Right ventricle myocardium inferior (tissue), 1 donor: ENCODE data around the gene SPECC1L. TPM values are rescaled to one million over a fixed set of nuclear protein-coding genes. Genes with fewer than 3 reads are reported as not detected.
"Not testable (repeated sequence)": the region's sequence is repeated elsewhere in the genome, so short reads cannot be mapped to it uniquely, and the experiment has no call there.

Experiments
- ATAC-seq: fragments of 200-7000 bp; cut with Tn5 transposase; one replicate; pipeline ENCODE4 v1.9.1; 2020; ENCODE audit warnings: mild to moderate bottlenecking, moderate library complexity
- DNase-seq: peaks from one replicate; pipeline ENCODE4 v3.0.0; 2021; ENCODE audit errors: missing footprints
- intact Hi-C: fragments of 100-400 bp; cut with DNase I; formaldehyde crosslinking; loops from one replicate; pipeline ENCODE4 v1.11.0; 2022
- total RNA-seq: library from RNA; stranded (reverse); fragmentation: NEBNext Ultra II Directional; extraction: Animal tissue kit (Norgen Biotek cat#: 25700); gene quantifications from one replicate; pipeline ENCODE4 v1.2.1, GENCODE V29; 2021
- donor health status: DM: no; HTN: yes; CAD: no; lungs with severe emphysema.

Gene SPECC1L
- total RNA-seq, 1 donor from 2014 or later = 45.7 TPM

DNA sequence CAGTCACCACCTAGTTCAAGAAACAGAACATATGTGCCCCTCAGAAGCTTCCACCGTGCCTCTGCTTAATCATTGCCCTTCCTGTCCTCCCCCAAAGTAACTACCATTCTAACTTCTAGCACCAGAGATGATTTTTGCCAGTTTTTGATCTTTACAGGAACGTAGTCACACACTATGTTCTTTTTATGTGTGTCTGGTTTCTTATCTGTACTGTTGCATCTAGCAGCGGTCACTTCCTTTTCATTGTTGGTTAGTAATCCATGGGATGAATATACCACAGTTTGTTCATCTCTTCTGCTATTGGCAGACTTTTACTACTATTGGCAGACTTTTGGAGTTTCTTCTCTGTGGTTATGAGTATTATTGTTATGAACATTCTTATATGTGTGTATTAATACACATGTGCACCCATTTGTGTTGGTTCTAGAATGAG, 34.6 kb downstream of the SPECC1L start:
- no peak for ATAC-seq
- no peak for DNase-seq
- intact Hi-C loops = no loop called here

DNA sequence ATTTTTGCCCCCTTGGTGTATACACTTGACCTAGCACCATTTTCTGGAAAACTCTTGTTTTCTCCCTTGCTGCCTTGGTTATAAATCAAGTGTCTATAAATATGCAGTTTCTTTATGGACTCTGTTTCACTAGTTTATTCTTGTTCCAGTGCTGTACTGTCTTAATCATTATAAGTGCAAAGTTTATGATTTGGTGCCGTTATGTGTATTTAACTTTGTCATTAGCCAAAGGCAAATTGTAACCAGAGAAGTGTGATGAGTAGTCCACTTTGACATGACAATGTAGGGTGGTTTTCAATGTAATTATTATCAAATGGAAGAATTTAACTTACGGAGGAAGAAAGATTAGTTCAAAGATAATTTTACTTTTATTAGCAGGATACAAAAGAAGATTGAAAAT, 40.3 kb downstream of the SPECC1L start:
- intact Hi-C loops = no loop called here

GRCh38 chr22:24315367-24315966, 44.8 kb downstream of the SPECC1L start:
- DNase-seq = no peak
- no peak for ATAC-seq
- intact Hi-C loops = no loop called here

More for the DNA sequence above, 40.3 kb downstream of the SPECC1L start:
- ATAC-seq (no peak), DNase-seq (no peak)

DNA sequence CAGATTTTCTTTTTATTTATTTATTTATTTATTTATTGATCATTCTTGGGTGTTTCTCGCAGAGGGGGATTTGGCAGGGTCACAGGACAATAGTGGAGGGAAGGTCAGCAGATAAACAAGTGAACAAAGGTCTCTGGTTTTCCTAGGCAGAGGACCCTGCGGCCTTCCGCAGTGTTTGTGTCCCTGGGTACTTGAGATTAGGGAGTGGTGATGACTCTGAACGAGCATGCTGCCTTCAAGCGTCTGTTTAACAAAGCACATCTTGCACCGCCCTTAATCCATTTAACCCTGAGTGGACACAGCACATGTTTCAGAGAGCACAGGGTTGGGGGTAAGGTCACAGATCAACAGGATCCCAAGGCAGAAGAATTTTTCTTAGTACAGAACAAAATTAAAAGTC, 45.6 kb downstream of the SPECC1L start:
- intact Hi-C loops, DNase-seq, ATAC-seq: not testable (repeated sequence)

DNA sequence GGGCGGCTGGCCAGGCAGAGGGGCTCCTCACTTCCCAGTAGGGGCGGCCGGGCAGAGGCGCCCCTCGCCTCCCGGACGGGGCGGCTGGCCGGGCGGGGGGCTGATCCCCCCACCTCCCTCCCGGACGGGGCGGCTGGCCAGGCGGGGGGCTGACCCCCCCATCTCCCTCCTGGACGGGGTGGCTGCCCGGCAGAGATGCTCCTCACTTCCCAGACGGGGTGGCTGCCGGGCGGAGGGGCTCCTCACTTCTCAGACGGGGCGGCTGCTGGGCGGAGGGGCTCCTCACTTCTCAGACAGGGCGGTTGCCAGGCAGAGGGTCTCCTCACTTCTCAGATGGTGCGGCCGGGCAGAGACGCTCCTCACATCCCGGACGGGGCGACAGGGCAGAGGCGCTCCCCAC, 46.9 kb downstream of the SPECC1L start:
- ATAC-seq, DNase-seq, intact Hi-C loops: not testable (repeated sequence)

GRCh38 chr22:24319451-24319850, 48.8 kb downstream of the SPECC1L start:
- ATAC-seq = no peak
- intact Hi-C loops = no loop called here
- DNase-seq = no peak

GRCh38 chr22:24321999-24322398, 51.4 kb downstream of the SPECC1L start:
- ATAC-seq (no peak), DNase-seq (no peak)
- intact Hi-C loops = no loop called here

DNA sequence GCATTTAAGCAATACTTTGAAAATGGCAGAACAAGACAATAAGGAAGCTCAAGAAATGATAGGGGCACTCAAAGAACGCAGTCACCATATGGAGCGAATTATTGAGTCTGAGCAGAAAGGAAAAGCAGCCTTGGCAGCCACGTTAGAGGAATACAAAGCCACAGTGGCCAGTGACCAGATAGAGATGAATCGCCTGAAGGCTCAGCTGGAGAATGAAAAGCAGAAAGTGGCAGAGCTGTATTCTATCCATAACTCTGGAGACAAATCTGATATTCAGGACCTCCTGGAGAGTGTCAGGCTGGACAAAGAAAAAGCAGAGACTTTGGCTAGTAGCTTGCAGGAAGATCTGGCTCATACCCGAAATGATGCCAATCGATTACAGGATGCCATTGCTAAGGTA, 51.9 kb downstream of the SPECC1L start:
- DNase-seq (no peak), ATAC-seq (no peak)
- intact Hi-C loops = no loop called here

GRCh38 chr22:24323233-24323632, 52.6 kb downstream of the SPECC1L start:
- DNase-seq (no peak), ATAC-seq (peak; percentile 47)
- intact Hi-C loops = no loop called here

DNA sequence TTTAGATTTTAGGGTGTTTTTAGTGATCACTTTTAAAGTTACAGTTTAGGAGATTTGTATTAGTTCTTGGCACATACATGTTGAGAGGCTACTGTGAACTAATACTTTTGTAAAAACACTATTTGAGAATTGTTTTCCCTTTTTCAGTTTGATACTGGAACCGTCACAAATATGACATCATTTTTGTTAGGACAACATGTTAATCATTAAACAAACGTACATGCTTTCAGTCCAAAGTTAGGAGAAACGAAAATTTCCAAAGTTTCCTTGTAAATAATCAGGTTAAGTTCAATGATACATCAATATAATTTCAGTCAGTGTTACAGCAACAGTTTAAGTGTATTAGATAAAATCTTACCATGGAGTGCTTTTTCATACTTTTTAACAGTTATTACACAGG, 53.1 kb downstream of the SPECC1L start:
- no peak for ATAC-seq
- DNase-seq = no peak
- intact Hi-C loops = no loop called here

DNA sequence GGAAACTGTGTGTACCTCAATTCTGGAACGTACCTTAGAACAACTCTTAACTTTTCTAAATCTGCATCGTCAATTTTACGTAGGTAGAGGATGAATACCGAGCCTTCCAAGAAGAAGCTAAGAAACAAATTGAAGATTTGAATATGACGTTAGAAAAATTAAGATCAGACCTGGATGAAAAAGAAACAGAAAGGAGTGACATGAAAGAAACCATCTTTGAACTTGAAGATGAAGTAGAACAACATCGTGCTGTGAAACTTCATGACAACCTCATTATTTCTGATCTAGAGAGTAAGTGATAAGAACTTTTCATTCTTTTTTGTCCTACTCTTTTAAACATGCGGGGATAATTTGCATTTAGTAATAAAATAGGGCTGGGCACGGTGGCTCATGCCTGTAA, 53.5 kb downstream of the SPECC1L start:
- DNase-seq (no peak), ATAC-seq (no peak)
- intact Hi-C loops = no loop called here

DNA sequence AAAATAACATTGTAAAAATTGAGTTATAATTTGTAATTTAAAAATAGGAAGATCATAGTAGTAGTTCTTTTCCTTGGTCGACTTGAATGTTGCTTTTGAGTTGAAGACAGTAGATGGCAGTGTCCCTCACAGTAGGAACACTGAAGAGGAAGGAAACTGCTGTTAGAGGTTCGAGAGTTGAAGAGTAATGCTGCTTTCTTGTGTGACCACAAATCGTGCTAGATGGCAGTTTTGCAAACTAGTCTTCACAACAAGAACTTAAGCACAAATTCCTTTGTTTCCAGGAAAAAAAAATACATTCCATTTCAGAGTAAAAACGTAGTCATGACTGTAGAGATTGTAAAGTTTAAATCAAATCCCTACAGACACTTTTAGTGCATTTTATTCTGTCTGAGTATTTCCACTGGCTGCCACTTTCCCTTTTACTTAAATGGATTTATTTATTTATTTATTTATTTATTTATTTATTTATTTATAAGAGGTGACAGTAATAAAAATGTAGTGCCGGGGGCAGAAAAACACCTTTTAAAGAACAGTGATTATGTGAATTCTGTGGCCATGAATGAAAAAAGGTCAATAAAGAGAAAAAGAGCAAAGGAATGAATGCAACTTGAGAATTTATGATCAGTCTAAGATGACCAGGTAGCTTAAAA, 54.6 kb downstream of the SPECC1L start:
- DNase-seq (no peak), ATAC-seq (peak; percentile 73)
- intact Hi-C loops = loop anchor here (1.0 to 5.0 kb wide), 2 partner anchors 97 to 178 kb away; no protein-coding TSS in a partner anchor

DNA sequence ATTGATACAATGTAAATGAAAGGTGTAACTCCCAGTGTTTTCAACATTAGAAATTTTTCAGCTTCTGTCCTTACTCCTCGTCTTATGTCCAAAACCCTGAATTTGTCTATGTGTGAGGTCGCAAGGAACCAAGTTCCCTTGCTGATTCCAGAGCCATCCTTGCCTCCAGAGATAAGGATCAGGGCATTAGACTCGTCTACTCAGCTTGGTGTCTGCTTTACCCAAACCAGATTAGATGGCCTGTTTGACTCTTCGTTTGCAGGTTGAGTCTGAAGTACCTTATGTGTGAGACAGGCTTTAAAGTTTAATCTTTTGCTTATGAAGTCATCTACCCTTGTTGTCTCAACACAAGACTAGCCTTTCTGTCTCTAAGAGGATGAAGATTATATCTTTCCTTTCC, 55.6 kb downstream of the SPECC1L start:
- no peak for DNase-seq
- no peak for ATAC-seq
- intact Hi-C loops = loop anchor here (5.0 kb wide), 1 partner anchor 96 kb away; no protein-coding TSS in a partner anchor

GRCh38 chr22:24327832-24328231, 57.2 kb downstream of the SPECC1L start:
- ATAC-seq = no peak
- intact Hi-C loops = loop anchor here (5.0 kb wide), 1 partner anchor 94 kb away; no protein-coding TSS in a partner anchor
- no peak for DNase-seq

DNA sequence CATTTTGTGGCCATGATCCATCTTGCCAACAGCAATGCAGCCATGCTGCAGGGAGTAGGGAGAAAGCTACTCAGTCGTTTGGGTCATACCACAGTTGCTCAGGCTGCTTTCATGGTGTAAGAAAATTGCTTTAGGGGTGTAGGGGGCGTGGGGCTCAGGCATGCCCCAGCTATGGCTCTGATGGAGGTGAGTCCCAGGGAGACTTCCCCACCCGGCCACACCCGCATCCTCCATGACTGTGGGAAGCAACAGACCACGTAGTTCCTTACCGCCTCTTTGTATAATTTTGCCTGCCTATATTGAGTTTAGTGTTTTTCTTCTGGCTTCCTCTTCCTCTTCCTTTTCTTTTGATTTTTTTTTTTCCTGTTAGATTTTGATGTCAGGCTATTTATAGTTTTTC, 58.8 kb downstream of the SPECC1L start:
- no peak for ATAC-seq

DNA sequence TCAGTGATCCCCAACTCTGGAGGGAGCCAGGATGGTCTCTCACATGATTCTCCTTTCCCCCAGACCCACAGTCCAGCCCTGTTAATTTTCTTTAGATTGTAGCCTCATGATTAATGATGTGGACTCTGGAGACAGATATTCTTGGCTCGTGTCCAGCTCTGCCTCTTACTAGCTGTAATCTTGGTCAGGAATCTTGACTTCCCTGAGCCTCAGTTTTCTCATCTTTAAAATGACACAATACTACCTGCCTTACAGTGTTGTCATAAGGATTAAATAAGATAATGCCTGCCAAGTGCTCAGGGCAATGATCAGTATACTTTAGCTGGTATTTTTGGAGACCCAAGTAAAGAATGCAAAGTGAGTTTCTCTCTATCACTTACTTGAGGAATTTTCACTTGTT, 60.0 kb downstream of the SPECC1L start:
- DNase-seq (no peak), ATAC-seq (no peak)
- intact Hi-C loops = loop anchor here (5.0 kb wide), 1 partner anchor 197 kb away; no protein-coding TSS in a partner anchor

More for the DNA sequence above, 58.8 kb downstream of the SPECC1L start:
- intact Hi-C loops = loop anchor here (5.0 kb wide), 1 partner anchor 93 kb away; no protein-coding TSS in a partner anchor
- no peak for DNase-seq

DNA sequence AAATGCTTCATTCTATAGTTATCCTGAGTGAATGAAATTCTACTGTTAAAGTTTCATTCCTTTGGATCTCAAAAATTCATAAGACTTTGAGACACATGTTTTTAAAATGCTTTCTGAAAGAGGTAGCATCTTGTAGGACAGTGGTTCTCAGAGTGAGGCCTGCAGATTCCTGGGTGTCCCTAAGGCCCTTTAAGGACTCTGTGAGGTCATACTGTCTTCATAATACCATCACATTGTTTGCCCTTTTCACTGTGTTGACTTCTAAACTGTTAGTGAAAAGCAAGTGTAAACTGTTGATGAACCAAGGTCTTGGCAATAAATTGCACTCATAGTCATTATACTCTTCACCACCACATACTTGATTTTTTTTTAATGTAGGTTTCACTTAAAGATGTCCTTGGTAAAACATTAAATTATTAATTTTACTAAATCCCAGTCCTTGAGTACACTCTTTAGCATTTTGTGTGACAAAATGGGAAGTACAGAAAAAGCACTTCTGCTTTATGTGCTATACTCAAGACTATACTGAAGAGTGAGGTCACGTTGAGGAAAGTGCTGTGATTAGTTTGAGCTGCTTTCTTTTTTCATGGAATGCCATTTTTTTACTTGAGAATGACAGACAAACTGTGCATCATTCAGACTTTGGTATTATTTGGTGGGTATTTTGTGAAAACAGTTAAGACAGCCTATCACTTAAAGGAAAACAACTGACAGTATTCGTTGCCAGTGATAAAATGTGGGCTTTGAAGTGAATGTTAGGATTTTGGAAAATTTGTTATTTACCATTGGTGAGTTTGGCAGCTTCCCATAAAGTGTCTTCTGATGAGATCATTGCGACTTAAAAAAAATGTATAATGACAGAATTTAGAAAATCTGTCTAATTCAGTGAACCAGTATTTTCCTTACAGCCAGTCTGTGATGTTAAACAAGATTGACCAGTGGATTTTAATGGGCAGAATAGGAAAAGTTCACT, 61.1 kb downstream of the SPECC1L start:
- ATAC-seq = no peak
- no peak for DNase-seq
- intact Hi-C loops = loop anchor here (5.0 kb wide), 1 partner anchor 196 kb away; no protein-coding TSS in a partner anchor

- no peak for DNase-seq
- ATAC-seq = no peak
- intact Hi-C loops = loop anchor here (5.0 kb wide), 1 partner anchor 194 kb away; no protein-coding TSS in a partner anchor
Measured at GRCh38 chr22:24333301-24333700, 62.7 kb downstream of the SPECC1L start.

DNA sequence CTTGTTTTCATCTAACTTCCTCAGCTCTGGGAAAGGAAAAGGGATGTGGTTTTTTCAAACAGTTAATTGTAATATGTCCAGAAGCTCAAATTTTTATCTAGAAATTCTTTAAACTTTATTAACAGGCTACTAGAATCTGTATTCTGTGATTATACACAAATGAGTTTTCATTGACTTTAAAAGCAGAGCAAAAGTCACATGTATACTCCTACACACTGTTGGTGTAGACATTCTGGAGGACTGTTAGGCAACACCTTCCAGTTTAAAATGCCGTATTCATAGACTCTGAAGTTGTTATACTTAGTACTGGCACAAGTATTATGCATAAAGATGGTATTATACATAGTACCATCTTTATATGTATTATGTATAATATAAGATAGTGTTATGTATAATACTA, 64.9 kb downstream of the SPECC1L start:
- ATAC-seq (no peak), DNase-seq (no peak)
- intact Hi-C loops = no loop called here
